Endothelial cell of hepatic sinusoid (primary cell): ENCODE data around the gene SMAD6.
"Not testable (repeated sequence)": the region's sequence is repeated elsewhere in the genome, so short reads cannot be mapped to it uniquely, and the experiment has no call there.

Experiments
- in situ Hi-C: cut with HindIII; loops from 2 replicates; pipeline ENCODE4 v1.10.0; 2017; ENCODE audit warnings: low sequenced_read_pairs

SMAD6 gene

GRCh38 chr15:66753687-66754377, 51.8 kb downstream of the SMAD6 start:
- in situ Hi-C loops, result loop anchor here (5.0 kb wide), 1 partner anchor 38 kb away; no protein-coding TSS in a partner anchor

- in situ Hi-C loops, result loop anchor here (5.0 kb wide), 1 partner anchor 38 kb away; no protein-coding TSS in a partner anchor
Measured at GRCh38 chr15:66754789-66755188, 52.8 kb downstream of the SMAD6 start.

GRCh38 chr15:66755298-66756068, 53.4 kb downstream of the SMAD6 start:
- in situ Hi-C loops, result no loop called here

GRCh38 chr15:66756295-66756694, 54.3 kb downstream of the SMAD6 start:
- in situ Hi-C loops, result no loop called here

GRCh38 chr15:66757030-66757429, 55.0 kb downstream of the SMAD6 start:
- in situ Hi-C loops, result no loop called here

- in situ Hi-C loops, result no loop called here
Measured at GRCh38 chr15:66757521-66757920, 55.5 kb downstream of the SMAD6 start.

GRCh38 chr15:66758217-66758616, 56.2 kb downstream of the SMAD6 start:
- in situ Hi-C loops, result not testable (repeated sequence)

GRCh38 chr15:66758844-66759243, 56.8 kb downstream of the SMAD6 start:
- in situ Hi-C loops, result no loop called here

- in situ Hi-C loops, result no loop called here
Measured at GRCh38 chr15:66760097-66760967, 58.3 kb downstream of the SMAD6 start.

GRCh38 chr15:66760968-66761725, 59.1 kb downstream of the SMAD6 start:
- in situ Hi-C loops, result no loop called here

GRCh38 chr15:66761726-66762595, 59.9 kb downstream of the SMAD6 start:
- in situ Hi-C loops, result no loop called here

GRCh38 chr15:66763186-66764071, 61.4 kb downstream of the SMAD6 start:
- in situ Hi-C loops, result no loop called here

- in situ Hi-C loops, result no loop called here
Measured at GRCh38 chr15:66764072-66764786, 62.2 kb downstream of the SMAD6 start.

GRCh38 chr15:66765478-66766281, 63.6 kb downstream of the SMAD6 start:
- in situ Hi-C loops, result loop anchor here (5.0 kb wide), 1 partner anchor 82 kb away; no protein-coding TSS in a partner anchor

GRCh38 chr15:66766282-66767230, 64.5 kb downstream of the SMAD6 start:
- in situ Hi-C loops, result loop anchor here (5.0 kb wide), 1 partner anchor 81 kb away; no protein-coding TSS in a partner anchor

- in situ Hi-C loops, result loop anchor here (5.0 kb wide), 1 partner anchor 80 kb away; no protein-coding TSS in a partner anchor
Measured at GRCh38 chr15:66767240-66767659, 65.2 kb downstream of the SMAD6 start.
